Measurements from ENCODE around the gene UBE2F. TPM values are rescaled to one million over a fixed set of nuclear protein-coding genes. Genes with fewer than 3 reads are reported as not detected.

The UBE2F gene
- total and polyA plus RNA-seq, 9 of the 15 experiments (the other 6 are each of a cell fraction or from before 2014, with no cell fraction given), result 18.1 to 88.1 (median 53.0) TPM

DNA sequence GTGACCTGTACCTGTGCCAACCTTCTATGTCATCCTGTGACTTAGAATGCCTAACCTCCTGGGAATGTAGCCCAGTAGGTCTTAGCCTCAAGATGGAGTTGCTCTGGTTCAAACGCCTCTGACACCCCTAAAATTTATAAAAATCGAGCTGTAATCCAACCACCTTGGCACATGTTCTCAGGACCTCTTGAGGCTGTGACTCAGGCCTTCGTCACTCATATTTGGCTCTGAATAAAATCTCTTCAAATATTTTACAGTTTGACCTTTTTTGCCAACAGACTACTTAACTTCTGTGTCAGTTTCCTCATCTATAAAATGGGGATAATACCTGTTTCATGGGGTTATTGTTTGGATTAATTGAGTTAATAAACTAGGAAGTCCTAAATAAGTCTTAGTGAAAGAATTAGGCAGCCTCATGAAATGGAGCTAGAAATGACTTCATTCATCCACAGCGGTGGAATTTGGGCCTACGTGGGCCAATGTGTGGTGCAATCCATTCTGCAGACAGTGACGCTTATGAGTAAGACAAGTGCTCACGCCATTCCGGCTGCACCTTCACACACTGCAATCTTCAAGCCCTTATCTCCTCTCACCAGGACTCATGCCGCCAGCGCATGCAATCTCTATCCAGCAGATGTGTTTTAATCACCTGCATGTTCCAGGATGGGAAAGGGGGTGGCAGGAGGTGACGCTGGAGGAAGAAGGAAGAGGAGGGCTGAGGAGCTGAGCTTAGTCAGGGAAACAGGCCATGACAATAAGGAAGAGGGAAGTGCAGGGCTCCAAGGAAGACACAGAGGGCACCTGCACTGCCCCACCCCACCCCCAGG is 2.0 kb upstream of the UBE2F start (continued):
- peak; percentile 90 for TF ChIP-seq ZBTB17 (CRISPR knock-in tag; IDR thresholded peaks at IDR 0.05)
- TF ChIP-seq, protein P1, sequence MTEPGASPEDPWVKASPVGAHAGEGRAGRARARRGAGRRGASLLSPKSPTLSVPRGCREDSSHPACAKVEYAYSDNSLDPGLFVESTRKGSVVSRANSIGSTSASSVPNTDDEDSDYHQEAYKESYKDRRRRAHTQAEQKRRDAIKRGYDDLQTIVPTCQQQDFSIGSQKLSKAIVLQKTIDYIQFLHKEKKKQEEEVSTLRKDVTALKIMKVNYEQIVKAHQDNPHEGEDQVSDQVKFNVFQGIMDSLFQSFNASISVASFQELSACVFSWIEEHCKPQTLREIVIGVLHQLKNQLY (CRISPR knock-in tag; conservative IDR thresholded peaks at IDR 0.05), result no peak
- no peak for TF ChIP-seq RBM22 (IDR thresholded peaks at IDR 0.05; ENCODE audit: low read depth, low read length, poor library complexity, severe bottlenecking)
- TF ChIP-seq, protein P2, sequence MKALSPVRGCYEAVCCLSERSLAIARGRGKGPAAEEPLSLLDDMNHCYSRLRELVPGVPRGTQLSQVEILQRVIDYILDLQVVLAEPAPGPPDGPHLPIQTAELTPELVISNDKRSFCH (CRISPR knock-in tag; IDR thresholded peaks at IDR 0.05), result peak; percentile 82; the same call in 1 of the 2 replicates
- TF ChIP-seq, protein P2 (tag; IDR thresholded peaks at IDR 0.05), result peak; percentile 99
- TF ChIP-seq, protein P3, sequence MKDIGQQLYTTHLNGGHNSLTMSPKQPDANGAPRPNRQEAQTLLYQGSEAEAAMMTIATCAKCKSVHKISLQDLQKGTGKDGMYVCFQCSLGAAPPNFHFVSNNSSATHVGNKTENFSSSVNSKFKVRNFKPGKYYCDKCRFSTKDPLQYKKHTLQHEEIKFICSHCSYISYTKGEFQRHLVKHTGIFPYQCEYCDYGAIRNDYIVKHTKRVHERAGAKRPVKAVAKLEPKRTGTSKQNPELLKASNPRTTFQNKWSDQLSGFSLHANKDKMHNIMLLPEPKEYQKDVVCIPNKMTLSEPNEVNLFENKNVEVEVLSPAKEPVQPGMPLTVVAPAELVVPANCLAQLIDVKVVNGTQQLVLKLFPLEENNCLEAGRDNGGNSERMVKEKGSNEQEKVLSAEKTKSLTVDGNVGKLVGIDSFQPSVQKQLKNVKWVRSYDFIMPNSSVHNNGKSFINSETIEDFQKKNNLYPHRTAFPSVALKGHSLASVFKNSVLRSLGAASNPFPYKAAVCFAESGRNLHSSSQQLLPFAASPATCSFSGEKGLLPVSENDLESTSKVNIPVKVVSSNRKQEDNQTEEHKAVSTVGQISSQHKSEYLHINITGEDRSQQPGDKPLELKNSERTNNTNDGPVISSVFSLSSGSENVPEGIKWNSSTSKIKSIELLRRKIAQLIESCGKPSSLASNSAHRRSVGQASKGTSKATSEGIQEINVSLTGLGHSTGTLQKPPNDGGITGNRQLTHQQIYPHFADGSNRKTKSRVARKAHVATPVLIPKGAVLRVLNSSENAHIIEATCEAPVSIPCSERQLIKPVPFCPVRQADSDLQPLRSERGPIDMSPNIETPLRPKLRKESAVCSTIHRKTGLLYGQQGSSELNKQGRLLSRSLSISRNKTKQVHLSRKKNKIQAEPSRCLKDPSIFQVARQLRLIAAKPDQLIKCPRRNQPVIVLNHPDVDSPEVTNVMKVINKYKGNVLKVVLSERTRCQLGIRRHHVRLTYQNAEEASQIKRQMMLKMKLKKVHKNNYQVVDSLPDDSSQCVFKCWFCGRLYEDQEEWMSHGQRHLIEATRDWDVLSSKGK (CRISPR knock-in tag; IDR thresholded peaks at IDR 0.05), result no peak
- peak; percentile 97 for TF ChIP-seq ETV1 (tag; conservative IDR thresholded peaks at IDR 0.05; ENCODE audit: low read depth)
- peak; percentile 98 for TF ChIP-seq ZNF175 (CRISPR knock-in tag; IDR thresholded peaks at IDR 0.05; ENCODE audit: low read depth)
- TF ChIP-seq RBM14 (IDR thresholded peaks at IDR 0.05; ENCODE audit: borderline replicate concordance, insufficient read depth, low read depth, low read length), result no peak
- no peak for TF ChIP-seq TSC22D4 (tag; IDR thresholded peaks at IDR 0.05)
- TF ChIP-seq YY1 (IDR thresholded peaks at IDR 0.05; ENCODE audit: borderline replicate concordance in 1 of 3, control insufficient read depth in 1 of 3, extremely low read depth in 1 of 3, insufficient read depth in 3 of 3, insufficient read length in 1 of 3, insufficient replicate concordance in 2 of 3, low read depth in 1 of 3, low read length in 2 of 3), result peak in 1 of 3 experiments; percentile 58
- peak; percentile 98 for TF ChIP-seq HDAC8 (tag; IDR thresholded peaks at IDR 0.05)
- TF ChIP-seq, protein P4, sequence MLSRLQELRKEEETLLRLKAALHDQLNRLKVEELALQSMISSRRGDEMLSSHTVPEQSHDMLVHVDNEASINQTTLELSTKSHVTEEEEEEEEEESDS (CRISPR knock-in tag; IDR thresholded peaks at IDR 0.05), result peak; percentile 35; the same call in 1 of the 2 replicates
- peak; percentile 3 for TF ChIP-seq ZFP36 (IDR thresholded peaks at IDR 0.05; ENCODE audit: low read depth, low read length, partially characterized antibody)
- TF ChIP-seq CXXC5 (CRISPR knock-in tag; IDR thresholded peaks at IDR 0.05), result peak; percentile 96
- peak; percentile 31; the same call in 1 of the 2 replicates for TF ChIP-seq ZNF785 (CRISPR knock-in tag; IDR thresholded peaks at IDR 0.05)
- TF ChIP-seq NCOA4 (IDR thresholded peaks at IDR 0.05; ENCODE audit: partially characterized antibody), result peak; percentile 21
- TF ChIP-seq L3MBTL2 (IDR thresholded peaks at IDR 0.05), result peak; percentile 67
- TF ChIP-seq, protein P5, sequence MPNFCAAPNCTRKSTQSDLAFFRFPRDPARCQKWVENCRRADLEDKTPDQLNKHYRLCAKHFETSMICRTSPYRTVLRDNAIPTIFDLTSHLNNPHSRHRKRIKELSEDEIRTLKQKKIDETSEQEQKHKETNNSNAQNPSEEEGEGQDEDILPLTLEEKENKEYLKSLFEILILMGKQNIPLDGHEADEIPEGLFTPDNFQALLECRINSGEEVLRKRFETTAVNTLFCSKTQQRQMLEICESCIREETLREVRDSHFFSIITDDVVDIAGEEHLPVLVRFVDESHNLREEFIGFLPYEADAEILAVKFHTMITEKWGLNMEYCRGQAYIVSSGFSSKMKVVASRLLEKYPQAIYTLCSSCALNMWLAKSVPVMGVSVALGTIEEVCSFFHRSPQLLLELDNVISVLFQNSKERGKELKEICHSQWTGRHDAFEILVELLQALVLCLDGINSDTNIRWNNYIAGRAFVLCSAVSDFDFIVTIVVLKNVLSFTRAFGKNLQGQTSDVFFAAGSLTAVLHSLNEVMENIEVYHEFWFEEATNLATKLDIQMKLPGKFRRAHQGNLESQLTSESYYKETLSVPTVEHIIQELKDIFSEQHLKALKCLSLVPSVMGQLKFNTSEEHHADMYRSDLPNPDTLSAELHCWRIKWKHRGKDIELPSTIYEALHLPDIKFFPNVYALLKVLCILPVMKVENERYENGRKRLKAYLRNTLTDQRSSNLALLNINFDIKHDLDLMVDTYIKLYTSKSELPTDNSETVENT (CRISPR knock-in tag; IDR thresholded peaks at IDR 0.05), result no peak

Data from K562 (cell line).